Panc1 (cell line): ENCODE measurements around the gene CD80.

Experiments
- POLR2AphosphoS5 ChIP-seq: IDR thresholded peaks from 2 replicates; pipeline ENCODE4 v1.6.1; 2012; ENCODE audit warnings: mild to moderate bottlenecking, low read depth, low read length, moderate library complexity
- SIN3A ChIP-seq: IDR thresholded peaks from 2 replicates; pipeline ENCODE4 v1.6.1; 2012; ENCODE audit warnings: low read depth, mild to moderate bottlenecking, low read length, moderate library complexity, borderline replicate concordance; ENCODE audit not compliant: insufficient read depth
- TCF7L2 ChIP-seq: IDR thresholded peaks from 2 replicates; pipeline ENCODE4 v1.6.1; 2011; ENCODE audit warnings: mild to moderate bottlenecking, low read depth, low read length, inconsistent platforms
- TF ChIP-seq, protein P1 (sequence below): fragments of 450-650 bp; IDR thresholded peaks from 2 replicates; pipeline ENCODE4 v1.5.1; 2017; ENCODE audit warnings: mild to moderate bottlenecking

DNA sequence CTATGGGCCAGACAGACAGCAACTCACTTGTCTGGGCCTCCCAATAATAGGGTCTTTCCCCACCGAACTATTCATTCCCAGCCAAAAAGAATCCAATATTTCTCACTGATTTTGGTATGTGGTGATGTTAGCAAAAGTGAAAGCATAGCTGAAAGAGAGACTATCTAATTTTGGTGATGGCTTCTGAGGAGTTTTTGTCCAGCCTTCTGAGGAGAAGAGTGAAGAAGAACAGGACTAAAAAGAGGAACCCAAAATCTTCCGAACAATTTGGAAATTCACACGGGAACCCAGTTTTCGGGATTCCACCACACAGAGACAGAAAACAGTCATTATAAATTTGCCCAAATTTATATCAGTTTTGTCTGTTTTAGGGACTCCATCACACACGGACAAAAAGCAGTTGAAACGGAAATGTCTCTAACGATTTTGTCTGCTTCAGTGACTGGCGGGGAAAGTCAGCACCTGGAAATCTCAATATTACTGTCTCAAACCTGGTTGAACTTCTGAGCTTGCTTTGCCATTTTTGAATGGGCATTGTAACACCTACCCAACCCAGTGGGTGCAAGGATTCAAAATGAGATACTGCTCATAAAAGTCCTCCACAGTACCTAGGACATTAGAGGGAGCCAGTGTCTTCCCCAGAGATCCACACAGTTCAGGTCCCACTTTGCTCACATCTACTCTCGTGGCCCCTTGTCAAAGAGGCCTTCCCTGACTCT is 9.1 kb downstream of the CD80 start:
- TF ChIP-seq, protein P1, sequence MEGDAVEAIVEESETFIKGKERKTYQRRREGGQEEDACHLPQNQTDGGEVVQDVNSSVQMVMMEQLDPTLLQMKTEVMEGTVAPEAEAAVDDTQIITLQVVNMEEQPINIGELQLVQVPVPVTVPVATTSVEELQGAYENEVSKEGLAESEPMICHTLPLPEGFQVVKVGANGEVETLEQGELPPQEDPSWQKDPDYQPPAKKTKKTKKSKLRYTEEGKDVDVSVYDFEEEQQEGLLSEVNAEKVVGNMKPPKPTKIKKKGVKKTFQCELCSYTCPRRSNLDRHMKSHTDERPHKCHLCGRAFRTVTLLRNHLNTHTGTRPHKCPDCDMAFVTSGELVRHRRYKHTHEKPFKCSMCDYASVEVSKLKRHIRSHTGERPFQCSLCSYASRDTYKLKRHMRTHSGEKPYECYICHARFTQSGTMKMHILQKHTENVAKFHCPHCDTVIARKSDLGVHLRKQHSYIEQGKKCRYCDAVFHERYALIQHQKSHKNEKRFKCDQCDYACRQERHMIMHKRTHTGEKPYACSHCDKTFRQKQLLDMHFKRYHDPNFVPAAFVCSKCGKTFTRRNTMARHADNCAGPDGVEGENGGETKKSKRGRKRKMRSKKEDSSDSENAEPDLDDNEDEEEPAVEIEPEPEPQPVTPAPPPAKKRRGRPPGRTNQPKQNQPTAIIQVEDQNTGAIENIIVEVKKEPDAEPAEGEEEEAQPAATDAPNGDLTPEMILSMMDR = no peak
- TF ChIP-seq SIN3A (no peak), POLR2AphosphoS5 (no peak), TCF7L2 (no peak)
